ENCODE data around the gene EPHA8. TPM values are rescaled to one million over a fixed set of nuclear protein-coding genes. Genes with fewer than 3 reads are reported as not detected.

EPHA8 gene
- total and polyA plus RNA-seq, 2 donors from 2014 or later: 0.09 TPM; not detected in 1

DNA sequence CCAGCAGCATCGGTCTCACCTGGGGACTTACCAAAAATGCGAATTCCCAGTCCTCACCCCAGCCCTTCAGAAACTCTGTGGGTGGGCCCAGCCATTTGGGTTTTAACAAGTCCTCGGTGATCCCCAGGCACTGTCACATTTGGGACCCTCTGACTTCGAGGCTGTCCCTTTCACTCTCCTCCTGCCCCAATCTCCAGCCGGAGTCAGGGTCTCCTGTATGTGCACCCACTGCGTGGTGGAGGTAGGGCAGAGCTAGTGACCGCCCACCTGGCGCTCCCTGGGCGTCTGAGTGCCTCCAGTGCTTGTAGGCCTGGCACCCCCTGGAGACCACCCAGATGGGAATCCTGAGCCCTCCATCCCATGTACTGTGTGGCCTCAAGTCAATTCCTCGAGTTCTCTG lies 31.1 kb downstream of the EPHA8 start:
- TF ChIP-seq, protein P1, sequence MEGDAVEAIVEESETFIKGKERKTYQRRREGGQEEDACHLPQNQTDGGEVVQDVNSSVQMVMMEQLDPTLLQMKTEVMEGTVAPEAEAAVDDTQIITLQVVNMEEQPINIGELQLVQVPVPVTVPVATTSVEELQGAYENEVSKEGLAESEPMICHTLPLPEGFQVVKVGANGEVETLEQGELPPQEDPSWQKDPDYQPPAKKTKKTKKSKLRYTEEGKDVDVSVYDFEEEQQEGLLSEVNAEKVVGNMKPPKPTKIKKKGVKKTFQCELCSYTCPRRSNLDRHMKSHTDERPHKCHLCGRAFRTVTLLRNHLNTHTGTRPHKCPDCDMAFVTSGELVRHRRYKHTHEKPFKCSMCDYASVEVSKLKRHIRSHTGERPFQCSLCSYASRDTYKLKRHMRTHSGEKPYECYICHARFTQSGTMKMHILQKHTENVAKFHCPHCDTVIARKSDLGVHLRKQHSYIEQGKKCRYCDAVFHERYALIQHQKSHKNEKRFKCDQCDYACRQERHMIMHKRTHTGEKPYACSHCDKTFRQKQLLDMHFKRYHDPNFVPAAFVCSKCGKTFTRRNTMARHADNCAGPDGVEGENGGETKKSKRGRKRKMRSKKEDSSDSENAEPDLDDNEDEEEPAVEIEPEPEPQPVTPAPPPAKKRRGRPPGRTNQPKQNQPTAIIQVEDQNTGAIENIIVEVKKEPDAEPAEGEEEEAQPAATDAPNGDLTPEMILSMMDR (IDR thresholded peaks at IDR 0.05; ENCODE audit: borderline replicate concordance, extremely low read depth, insufficient read depth): no peak
- intact Hi-C loops (cut with DNase I): no loop called here
- Histone ChIP-seq H3K36me3 (ENCODE audit: control insufficient read depth in 2 of 3, insufficient read depth in 3 of 3, low read length in 3 of 3) (no peaks in the 10 kb centered on the region), H3K4me3 (ENCODE audit: low read length in 3 of 3) (no peak overlapping the region), H3K4me1 (ENCODE audit: control insufficient read depth in 2 of 3, insufficient read depth in 2 of 3, low read depth in 1 of 3, low read length in 3 of 3) (no peaks in the 10 kb centered on the region), H3K27ac (ENCODE audit: low read depth in 2 of 2, low read length in 2 of 2) (no peak overlapping the region), H3K9me3 (ENCODE audit: control insufficient read depth in 2 of 3, insufficient read depth in 1 of 3, low read length in 3 of 3) (no peaks in the 10 kb centered on the region), H3K27me3 (ENCODE audit: control insufficient read depth, insufficient read depth, low read length) (no peaks in the 10 kb centered on the region), H3K9ac (ENCODE audit: low read length in 3 of 3) (no peak overlapping the region)
- FAIRE-seq: no peak
- no peak for DNase-seq

GRCh38 chr1:22595108-22595507 lies 31.8 kb downstream of the EPHA8 start:
- H3K27me3 ChIP-seq (ENCODE audit: control insufficient read depth, insufficient read depth, low read length): no peaks in the 10 kb centered on the region
- no peaks in the 10 kb centered on the region for H3K9me3 ChIP-seq (ENCODE audit: control insufficient read depth in 2 of 3, insufficient read depth in 1 of 3, low read length in 3 of 3)
- TF ChIP-seq, protein P1 (IDR thresholded peaks at IDR 0.05; ENCODE audit: borderline replicate concordance, extremely low read depth, insufficient read depth): no peak
- no peak overlapping the region for H3K9ac ChIP-seq (ENCODE audit: low read length in 3 of 3)
- H3K27ac ChIP-seq (ENCODE audit: low read depth in 2 of 2, low read length in 2 of 2): no peak overlapping the region
- intact Hi-C loops (cut with DNase I): no loop called here
- no peaks in the 10 kb centered on the region for H3K4me1 ChIP-seq (ENCODE audit: control insufficient read depth in 2 of 3, insufficient read depth in 2 of 3, low read depth in 1 of 3, low read length in 3 of 3)
- no peak overlapping the region for H3K4me3 ChIP-seq (ENCODE audit: low read length in 3 of 3)
- DNase-seq: no peak
- no peaks in the 10 kb centered on the region for H3K36me3 ChIP-seq (ENCODE audit: control insufficient read depth in 2 of 3, insufficient read depth in 3 of 3, low read length in 3 of 3)
- FAIRE-seq: no peak

DNA sequence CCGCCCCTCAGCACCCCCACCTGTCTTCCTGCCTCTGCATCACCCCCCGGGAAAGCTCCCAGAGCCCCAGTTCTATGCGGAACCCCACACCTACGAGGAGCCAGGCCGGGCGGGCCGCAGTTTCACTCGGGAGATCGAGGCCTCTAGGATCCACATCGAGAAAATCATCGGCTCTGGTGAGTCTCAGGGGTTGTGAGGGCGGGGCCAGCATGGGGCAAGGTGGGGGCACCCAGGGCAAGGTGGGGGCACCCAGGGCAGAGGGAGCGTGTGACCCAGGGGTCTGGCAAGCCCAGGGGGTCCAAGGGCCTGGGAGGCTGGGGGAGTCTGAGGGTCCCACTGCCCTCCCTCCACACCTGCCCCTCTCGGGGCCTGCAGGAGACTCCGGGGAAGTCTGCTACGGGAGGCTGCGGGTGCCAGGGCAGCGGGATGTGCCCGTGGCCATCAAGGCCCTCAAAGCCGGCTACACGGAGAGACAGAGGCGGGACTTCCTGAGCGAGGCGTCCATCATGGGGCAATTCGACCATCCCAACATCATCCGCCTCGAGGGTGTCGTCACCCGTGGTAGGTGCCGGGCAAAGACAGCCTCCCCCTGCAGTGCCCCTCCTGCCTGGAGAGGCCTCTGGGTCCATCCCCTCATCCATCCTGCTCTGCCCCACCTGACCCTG lies 34.1 kb downstream of the EPHA8 start:
- Histone ChIP-seq H3K9ac (ENCODE audit: low read length in 3 of 3) (no peak overlapping the region), H3K4me3 (ENCODE audit: low read length in 3 of 3) (no peak overlapping the region), H3K27ac (ENCODE audit: low read depth in 2 of 2, low read length in 2 of 2) (no peak overlapping the region), H3K36me3 (ENCODE audit: control insufficient read depth in 2 of 3, insufficient read depth in 3 of 3, low read length in 3 of 3) (no peaks in the 10 kb centered on the region), H3K4me1 (ENCODE audit: control insufficient read depth in 2 of 3, insufficient read depth in 2 of 3, low read depth in 1 of 3, low read length in 3 of 3) (no peaks in the 10 kb centered on the region), H3K9me3 (ENCODE audit: control insufficient read depth in 2 of 3, insufficient read depth in 1 of 3, low read length in 3 of 3) (no peaks in the 10 kb centered on the region), H3K27me3 (ENCODE audit: control insufficient read depth, insufficient read depth, low read length) (no peaks in the 10 kb centered on the region)
- FAIRE-seq (no peak), DNase-seq (no peak)
- TF ChIP-seq, protein P1 (IDR thresholded peaks at IDR 0.05; ENCODE audit: borderline replicate concordance, extremely low read depth, insufficient read depth): no peak
- intact Hi-C loops (cut with DNase I): no loop called here

- H3K4me1 ChIP-seq (ENCODE audit: control insufficient read depth in 2 of 3, insufficient read depth in 2 of 3, low read depth in 1 of 3, low read length in 3 of 3): no peaks in the 10 kb centered on the region
- no peak overlapping the region for H3K4me3 ChIP-seq (ENCODE audit: low read length in 3 of 3)
- no peaks in the 10 kb centered on the region for H3K27me3 ChIP-seq (ENCODE audit: control insufficient read depth, insufficient read depth, low read length)
- TF ChIP-seq, protein P1 (IDR thresholded peaks at IDR 0.05; ENCODE audit: borderline replicate concordance, extremely low read depth, insufficient read depth): no peak
- H3K27ac ChIP-seq (ENCODE audit: low read depth in 2 of 2, low read length in 2 of 2): no peak overlapping the region
- FAIRE-seq (no peak), DNase-seq (no peak)
- H3K9me3 ChIP-seq (ENCODE audit: control insufficient read depth in 2 of 3, insufficient read depth in 1 of 3, low read length in 3 of 3): no peaks in the 10 kb centered on the region
- intact Hi-C loops (cut with DNase I): no loop called here
- no peak overlapping the region for H3K9ac ChIP-seq (ENCODE audit: low read length in 3 of 3)
- H3K36me3 ChIP-seq (ENCODE audit: control insufficient read depth in 2 of 3, insufficient read depth in 3 of 3, low read length in 3 of 3): no peaks in the 10 kb centered on the region
These were observed 34.7 kb downstream of the EPHA8 start for GRCh38 chr1:22597996-22598395.
